Pancreas (tissue), 10 donors: ENCODE measurements around the gene LAMA4. TPM values are rescaled to one million over a fixed set of nuclear protein-coding genes. Genes with fewer than 3 reads are reported as not detected.

ENCODE experiments used
- ATAC-seq, 4 donors: fragments of 200-7000 bp; cut with Tn5 transposase; one replicate each; pipeline versions ENCODE4 v1.8.0 to v1.9.1; 2020; ENCODE audit warnings: mild to moderate bottlenecking in 4 of 4, moderate library complexity in 4 of 4
- DNase-seq, 6 donors: peaks; one replicate each; pipeline ENCODE4 v3.0.0-alpha.2; 2020
- FAIRE-seq: peaks from 2 replicates; lab custom pipeline; 2012; peaks lifted over from hg19 to GRCh38; lab: Jason Lieb, UNC
- H3K27ac ChIP-seq, 4 donors: fragments of 200-600 bp; sonication (generic); 1 replicate in 3 of 4; 2 replicates in 1 of 4; pipeline versions ENCODE4 v1.5.0 to v1.8.0; 2020
- H3K27me3 ChIP-seq, 4 donors: fragments of 200-600 bp; one replicate each; pipeline ENCODE4 v1.8.0; 2021
- H3K36me3 ChIP-seq, 3 donors: fragments of 200-600 bp; sonication (generic) in 1 of 3; one replicate each; pipeline versions ENCODE4 v1.5.0 to v1.8.0; 2020 to 2021
- H3K4me1 ChIP-seq, 3 donors: fragments of 200-600 bp; one replicate each; pipeline ENCODE4 v1.8.0; 2021
- H3K4me3 ChIP-seq, 4 donors: fragments of 200-600 bp; sonication (generic) in 2 of 4; one replicate each; pipeline versions ENCODE4 v1.5.0 to v1.8.0; 2020 to 2021
- H3K9me3 ChIP-seq, 4 donors: fragments of 200-600 bp; one replicate each; pipeline ENCODE4 v1.8.0; 2021
- WGBS, 2 donors: extraction: QIAGEN DNeasy Blood & Tissue Kit; methylation state at CpG; one replicate each; pipeline ENCODE4 v1.1.7; 2013; 5-methylcytosine and 5-hydroxymethylcytosine counted together
- intact Hi-C, 3 donors: fragments of 100-400 bp; cut with DNase I; formaldehyde crosslinking; loops; one replicate each; pipeline versions ENCODE4 v1.11.1 to v1.14.2; 2022
- polyA plus RNA-seq, 2 donors: library from polyadenylated mRNA; stranded (reverse); fragments of 200-250 nt; gene quantifications; one replicate each; pipeline ENCODE4 v1.2.3, GENCODE V29; 2013
- total RNA-seq, 6 donors: library from RNA; stranded (reverse); fragmentation: NEBNext Ultra II Directional in 4 of 6; extraction: Animal tissue kit (Norgen Biotek cat#: 25700) in 4 of 6; gene quantifications; one replicate each; pipeline versions ENCODE4 v1.2.1 to v1.2.4, GENCODE V29; 2021 to 2023
- TF ChIP-seq, protein P1 (sequence below), 4 donors: fragments of 200-600 bp; sonication (generic) in 3 of 4; IDR thresholded peaks; one replicate each; pipeline versions ENCODE4 v1.5.0 to v1.8.0; 2021; ENCODE audit warnings: antibody characterized with exemption in 4 of 4
- donor health status: healthy with polysubstance abuse.
- donor health status: DM: no; HTN: no; CAD: no; lungs with moderate emphysema.
- donor health status: DM: no; HTN: no; CAD: no.
- donor health status: control.
- donor health status: control.
- donor health status: Bipolar disorder and iron deficiency.
- donor health status: DM: yes; HTN: yes; CAD: no.
- donor health status: DM: no; HTN: no; CAD: no.
- donor health status: DM: no; HTN: no; CAD: no.
- donor health status: DM: yes; HTN: yes; CAD: no.

LAMA4 gene
- total and polyA plus RNA-seq, 8 donors: 1.3 to 14.0 (median 4.3) TPM

DNA sequence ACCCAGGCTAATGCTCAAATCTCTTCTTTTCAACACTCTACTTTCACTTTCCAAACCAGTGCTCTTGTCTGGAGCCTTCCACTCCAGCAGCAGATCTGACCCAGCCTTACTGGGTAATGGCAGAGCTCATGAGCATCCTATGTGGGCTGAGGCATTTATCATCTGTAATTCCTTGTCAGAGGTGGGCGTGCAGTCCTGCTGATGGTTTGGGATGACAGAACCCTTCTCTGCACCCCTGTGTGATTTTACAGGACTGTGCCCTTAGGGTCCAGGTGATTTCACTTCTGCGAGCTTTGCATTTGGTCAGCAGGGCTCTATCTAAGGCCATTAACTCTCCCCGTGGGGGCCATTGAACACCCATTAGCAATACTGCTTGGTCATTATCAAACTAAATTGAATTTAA lies 55.4 kb downstream of the LAMA4 start:
- DNase-seq (no peak), ATAC-seq (no peak), FAIRE-seq (no peak)
- Histone ChIP-seq H3K27ac (no peak overlapping the region), H3K4me3 (no peak overlapping the region), H3K9me3 (no peaks in the 10 kb centered on the region), H3K4me1 (no peaks in the 10 kb centered on the region), H3K27me3 (no peaks in the 10 kb centered on the region), H3K36me3 (no peaks in the 10 kb centered on the region)
- intact Hi-C loops: no loop called here
- TF ChIP-seq, protein P1, sequence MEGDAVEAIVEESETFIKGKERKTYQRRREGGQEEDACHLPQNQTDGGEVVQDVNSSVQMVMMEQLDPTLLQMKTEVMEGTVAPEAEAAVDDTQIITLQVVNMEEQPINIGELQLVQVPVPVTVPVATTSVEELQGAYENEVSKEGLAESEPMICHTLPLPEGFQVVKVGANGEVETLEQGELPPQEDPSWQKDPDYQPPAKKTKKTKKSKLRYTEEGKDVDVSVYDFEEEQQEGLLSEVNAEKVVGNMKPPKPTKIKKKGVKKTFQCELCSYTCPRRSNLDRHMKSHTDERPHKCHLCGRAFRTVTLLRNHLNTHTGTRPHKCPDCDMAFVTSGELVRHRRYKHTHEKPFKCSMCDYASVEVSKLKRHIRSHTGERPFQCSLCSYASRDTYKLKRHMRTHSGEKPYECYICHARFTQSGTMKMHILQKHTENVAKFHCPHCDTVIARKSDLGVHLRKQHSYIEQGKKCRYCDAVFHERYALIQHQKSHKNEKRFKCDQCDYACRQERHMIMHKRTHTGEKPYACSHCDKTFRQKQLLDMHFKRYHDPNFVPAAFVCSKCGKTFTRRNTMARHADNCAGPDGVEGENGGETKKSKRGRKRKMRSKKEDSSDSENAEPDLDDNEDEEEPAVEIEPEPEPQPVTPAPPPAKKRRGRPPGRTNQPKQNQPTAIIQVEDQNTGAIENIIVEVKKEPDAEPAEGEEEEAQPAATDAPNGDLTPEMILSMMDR (IDR thresholded peaks at IDR 0.05): no peak
- 70 to 75% methylated on average over 3 of the region's 3 CpGs for WGBS, 2 donors

DNA sequence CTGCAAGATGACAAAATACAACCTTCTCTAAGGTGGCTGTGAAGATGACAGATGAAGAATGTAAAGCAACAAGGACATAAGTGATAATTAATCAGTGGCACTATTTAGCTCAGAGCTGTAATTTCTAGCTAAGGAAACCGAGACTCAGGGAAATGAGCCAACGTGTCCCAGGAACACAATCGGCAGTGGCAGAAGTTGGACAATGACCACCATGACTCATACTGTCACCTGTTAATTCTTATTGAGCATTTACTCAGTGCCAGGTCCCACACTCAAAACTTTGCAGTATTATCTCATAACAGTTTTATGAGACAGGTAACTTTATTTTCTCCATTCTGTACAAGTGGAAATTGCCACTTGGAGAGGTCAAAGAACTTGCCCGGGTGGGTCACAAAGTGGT lies 55.8 kb downstream of the LAMA4 start:
- TF ChIP-seq, protein P1 (IDR thresholded peaks at IDR 0.05): no peak
- intact Hi-C loops: no loop called here
- Histone ChIP-seq H3K9me3 (no peaks in the 10 kb centered on the region), H3K36me3 (no peaks in the 10 kb centered on the region), H3K4me3 (no peak overlapping the region), H3K27ac (no peak overlapping the region), H3K4me1 (no peaks in the 10 kb centered on the region), H3K27me3 (no peaks in the 10 kb centered on the region)
- ATAC-seq (no peak), DNase-seq (no peak), FAIRE-seq (no peak)
- WGBS, 2 donors: 55 to 70% methylated on average over 4 of the region's 4 CpGs

GRCh38 chr6:112197636-112198035 lies 56.7 kb downstream of the LAMA4 start:
- intact Hi-C loops: no loop called here
- 91 to 97% methylated on average over 2 of the region's 2 CpGs for WGBS, 2 donors
- no peak for ATAC-seq
- Histone ChIP-seq H3K36me3 (no peaks in the 10 kb centered on the region), H3K9me3 (no peaks in the 10 kb centered on the region), H3K4me1 (no peaks in the 10 kb centered on the region), H3K27me3 (no peaks in the 10 kb centered on the region), H3K27ac (no peak overlapping the region), H3K4me3 (no peak overlapping the region)
- FAIRE-seq: no peak
- TF ChIP-seq, protein P1 (IDR thresholded peaks at IDR 0.05): no peak
- DNase-seq: no peak

- ATAC-seq: no peak
- Histone ChIP-seq H3K4me3 (no peak overlapping the region), H3K36me3 (no peaks in the 10 kb centered on the region), H3K27ac (no peak overlapping the region), H3K27me3 (no peaks in the 10 kb centered on the region), H3K4me1 (no peaks in the 10 kb centered on the region), H3K9me3 (no peaks in the 10 kb centered on the region)
- TF ChIP-seq, protein P1 (IDR thresholded peaks at IDR 0.05): no peak
- 30 to 34% methylated on average over 1 of the region's 1 CpG for WGBS, 2 donors
- FAIRE-seq: no peak
- intact Hi-C loops: no loop called here
- DNase-seq: no peak
Measured at GRCh38 chr6:112196306-112196705, 58.1 kb downstream of the LAMA4 start.

GRCh38 chr6:112195166-112195565 lies 59.2 kb downstream of the LAMA4 start:
- Histone ChIP-seq H3K27me3 (no peaks in the 10 kb centered on the region), H3K27ac (no peak overlapping the region), H3K4me1 (no peaks in the 10 kb centered on the region), H3K36me3 (no peaks in the 10 kb centered on the region), H3K4me3 (no peak overlapping the region), H3K9me3 (no peaks in the 10 kb centered on the region)
- intact Hi-C loops: no loop called here
- TF ChIP-seq, protein P1 (IDR thresholded peaks at IDR 0.05): no peak
- WGBS, 2 donors: 71 to 79% methylated on average over 3 of the region's 3 CpGs
- FAIRE-seq (no peak), ATAC-seq (no peak), DNase-seq (no peak)
